GM21619 (cell line): Measurements from ENCODE around the gene ARHGAP22.

Experiments used
- ATAC-seq: cut with Tn5 transposase; IDR thresholded peaks from one replicate; pipeline ENCODE4 v1.9.1; 2021; ENCODE audit not compliant: unreplicated experiment

The ARHGAP22 gene

GRCh38 chr10:48517482-48517881 is 87.4 kb downstream of the ARHGAP22 start:
- ATAC-seq = no peak

- ATAC-seq = no peak
These were observed 88.0 kb downstream of the ARHGAP22 start for GRCh38 chr10:48516911-48517310.

DNA sequence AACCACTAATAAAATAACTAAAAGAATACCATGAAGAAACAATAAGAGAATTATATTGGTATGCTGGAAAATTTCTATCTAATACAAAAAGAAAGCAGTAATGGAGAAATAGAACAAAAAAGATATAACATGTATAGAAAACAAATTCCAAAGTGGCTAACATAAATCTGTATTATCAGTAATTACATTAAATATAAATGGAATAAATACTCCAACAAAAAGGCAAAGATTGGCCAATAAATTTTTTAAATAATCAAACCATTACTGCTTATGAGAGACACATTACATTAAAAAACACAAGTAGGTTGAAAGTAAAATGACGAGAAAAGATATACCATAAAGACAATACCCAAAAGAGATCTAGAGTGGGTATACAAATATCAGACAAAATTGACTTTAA is 90.0 kb downstream of the ARHGAP22 start:
- no peak for ATAC-seq

DNA sequence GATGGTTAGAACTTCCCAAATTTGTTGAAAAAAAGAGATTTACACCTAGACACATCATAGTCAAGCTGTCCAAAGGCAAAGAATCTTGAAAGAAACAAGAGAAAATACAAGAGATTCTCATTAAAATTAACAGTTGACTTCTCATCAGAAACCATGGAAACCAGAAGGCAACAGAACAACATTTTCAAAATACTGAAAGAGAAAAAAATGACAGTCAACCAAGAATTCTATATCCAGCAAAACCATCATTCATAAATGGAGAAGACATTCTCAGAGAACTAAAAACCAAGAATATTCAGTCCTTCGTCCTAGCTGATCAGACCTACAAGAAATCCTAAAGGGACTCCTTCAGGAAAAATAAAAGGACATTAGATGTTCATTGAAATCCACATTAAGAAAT is 90.6 kb downstream of the ARHGAP22 start:
- no peak for ATAC-seq

DNA sequence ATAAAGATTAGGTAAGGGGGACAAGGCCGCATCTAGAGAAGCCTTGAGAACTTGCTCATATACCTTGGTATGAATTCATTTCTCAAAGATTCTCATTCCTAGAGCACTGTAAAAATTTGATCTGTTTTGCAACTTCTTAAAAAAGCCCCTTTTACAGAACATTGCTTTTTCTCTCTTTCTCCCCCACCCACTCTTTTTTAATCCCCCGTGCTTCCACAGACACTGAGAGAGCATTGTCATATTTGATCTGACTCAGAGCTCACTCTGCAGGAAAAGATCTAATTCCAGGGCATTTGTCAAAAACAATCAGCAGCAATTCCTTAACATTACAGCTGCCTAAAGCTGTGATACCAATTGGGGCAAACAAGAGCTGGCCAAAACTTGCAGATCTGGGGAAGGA is 92.0 kb downstream of the ARHGAP22 start:
- no peak for ATAC-seq

DNA sequence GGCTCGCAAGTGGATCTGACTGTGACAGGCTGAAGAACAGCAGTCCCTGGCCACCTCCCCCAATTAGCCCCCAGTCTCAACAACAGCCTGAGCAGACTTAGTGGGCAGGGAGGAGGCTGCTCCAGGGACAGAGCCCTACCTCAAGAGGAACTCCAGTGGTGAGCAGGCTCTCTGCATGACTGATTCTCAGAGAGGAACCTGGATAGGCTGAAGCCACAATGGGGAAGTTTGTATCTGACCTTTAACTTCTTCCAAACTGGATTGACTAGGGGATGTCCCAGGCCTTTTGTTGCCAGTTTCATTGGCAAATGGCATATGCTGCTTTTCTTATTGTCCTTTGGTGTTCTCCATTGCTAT is 93.0 kb downstream of the ARHGAP22 start:
- no peak for ATAC-seq

- no peak for ATAC-seq
These were observed 93.6 kb downstream of the ARHGAP22 start for GRCh38 chr10:48511066-48511874.

- no peak for ATAC-seq
These were observed 94.7 kb downstream of the ARHGAP22 start for GRCh38 chr10:48509974-48510692.

DNA sequence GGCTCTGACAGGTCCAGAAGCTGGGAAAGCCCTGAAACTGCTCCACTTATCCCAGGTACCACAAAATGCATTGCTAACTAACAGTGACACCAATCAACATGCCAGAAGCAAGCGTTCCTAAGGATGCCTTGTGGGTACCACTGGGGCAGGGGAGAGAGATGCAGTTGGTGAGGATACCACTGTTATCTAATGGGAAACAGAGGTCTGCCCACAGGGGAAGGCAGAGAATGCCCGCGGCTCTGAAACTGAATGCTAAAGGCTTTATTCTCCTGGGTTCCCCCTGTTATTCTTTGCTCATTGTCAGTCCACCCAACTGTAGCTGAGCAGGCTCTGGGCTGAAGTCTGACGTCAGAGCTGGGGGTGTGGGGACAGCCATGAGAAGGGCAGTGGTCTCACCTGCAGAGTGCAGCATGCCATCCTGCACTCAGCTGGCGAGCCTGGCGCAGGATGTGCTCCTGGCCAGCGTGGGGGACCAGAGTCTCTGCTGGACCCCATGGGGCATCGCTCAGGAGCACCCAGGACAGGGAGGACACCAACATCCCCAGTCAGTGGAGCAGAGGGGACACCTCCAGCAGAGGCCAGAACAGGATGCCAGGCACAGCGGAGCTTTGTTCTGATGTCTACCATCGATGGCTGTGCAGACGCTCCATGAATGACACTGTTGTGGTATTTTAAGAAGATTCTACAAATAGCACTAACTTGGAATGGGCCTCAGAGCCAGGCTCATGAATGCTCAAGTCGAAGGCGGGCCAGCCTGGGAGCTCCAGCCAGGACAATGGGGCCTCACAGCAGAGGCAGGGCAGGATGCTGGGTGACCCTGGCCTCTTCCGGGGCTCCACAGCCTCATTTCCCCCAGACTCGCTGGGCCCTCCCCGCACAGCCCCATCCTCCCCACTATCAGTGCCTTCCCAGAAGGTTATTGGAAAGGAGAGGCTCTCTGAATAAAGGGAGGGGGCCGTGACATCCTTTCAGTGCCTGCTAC is 95.8 kb downstream of the ARHGAP22 start:
- ATAC-seq = no peak

DNA sequence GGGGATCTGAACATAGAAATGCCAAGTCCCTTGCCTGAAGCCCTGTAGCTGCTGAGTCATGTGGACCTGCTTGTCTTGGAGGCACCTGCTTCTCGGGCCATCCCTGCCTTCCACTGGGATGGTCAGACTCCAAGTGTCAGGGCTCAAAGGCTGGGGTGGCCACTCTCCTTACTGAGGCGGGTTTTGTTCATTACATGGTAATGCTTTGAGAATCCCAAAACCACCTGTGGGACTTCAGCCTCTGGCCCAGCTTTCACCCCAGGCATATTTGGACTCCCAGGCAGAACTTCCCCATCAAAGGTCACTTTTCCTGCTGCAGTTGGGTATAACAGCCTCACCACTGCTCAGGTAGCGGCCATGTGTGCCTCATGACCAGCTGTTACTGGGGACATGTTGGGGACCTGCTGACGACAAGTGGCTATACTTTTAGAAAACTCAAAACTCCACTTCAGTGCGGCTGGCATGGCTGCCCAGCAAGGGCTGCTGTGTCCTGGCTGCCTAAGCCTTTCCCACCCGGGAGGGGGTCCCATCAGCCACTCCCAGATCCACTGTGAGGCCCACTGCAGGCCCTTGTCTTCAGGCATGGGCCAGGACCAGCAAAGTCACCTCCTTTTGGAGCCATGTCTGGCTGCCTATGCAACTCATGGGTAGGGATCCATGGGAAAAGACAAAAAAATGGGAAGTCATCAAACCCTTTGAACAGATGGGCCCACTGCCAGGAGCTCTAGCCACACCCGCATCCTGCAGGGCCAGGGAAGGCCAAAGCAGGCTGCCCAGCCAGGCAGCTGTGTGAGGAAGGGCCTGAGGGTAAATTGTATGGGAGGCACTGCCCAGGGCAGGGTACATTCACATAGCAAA is 96.7 kb downstream of the ARHGAP22 start:
- ATAC-seq = no peak

DNA sequence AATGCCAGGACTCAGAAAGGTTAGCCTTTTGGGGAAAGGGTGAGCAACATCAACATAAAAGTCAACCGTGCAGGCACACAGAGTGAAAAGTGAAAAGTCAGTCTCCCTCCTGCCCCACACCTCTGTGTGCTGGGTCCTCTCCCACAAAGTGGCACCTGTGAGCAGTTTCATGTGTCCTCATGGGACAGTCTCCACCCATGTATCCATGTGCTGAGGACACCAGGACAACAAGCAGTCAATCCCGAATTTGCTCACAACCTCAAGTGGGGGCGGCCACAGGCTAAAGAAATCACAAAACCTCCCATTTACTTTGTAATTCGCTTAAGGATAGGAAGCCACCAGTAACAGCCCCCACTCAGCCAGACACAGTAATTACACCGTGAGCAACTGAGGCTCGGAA is 97.4 kb downstream of the ARHGAP22 start:
- no peak for ATAC-seq

DNA sequence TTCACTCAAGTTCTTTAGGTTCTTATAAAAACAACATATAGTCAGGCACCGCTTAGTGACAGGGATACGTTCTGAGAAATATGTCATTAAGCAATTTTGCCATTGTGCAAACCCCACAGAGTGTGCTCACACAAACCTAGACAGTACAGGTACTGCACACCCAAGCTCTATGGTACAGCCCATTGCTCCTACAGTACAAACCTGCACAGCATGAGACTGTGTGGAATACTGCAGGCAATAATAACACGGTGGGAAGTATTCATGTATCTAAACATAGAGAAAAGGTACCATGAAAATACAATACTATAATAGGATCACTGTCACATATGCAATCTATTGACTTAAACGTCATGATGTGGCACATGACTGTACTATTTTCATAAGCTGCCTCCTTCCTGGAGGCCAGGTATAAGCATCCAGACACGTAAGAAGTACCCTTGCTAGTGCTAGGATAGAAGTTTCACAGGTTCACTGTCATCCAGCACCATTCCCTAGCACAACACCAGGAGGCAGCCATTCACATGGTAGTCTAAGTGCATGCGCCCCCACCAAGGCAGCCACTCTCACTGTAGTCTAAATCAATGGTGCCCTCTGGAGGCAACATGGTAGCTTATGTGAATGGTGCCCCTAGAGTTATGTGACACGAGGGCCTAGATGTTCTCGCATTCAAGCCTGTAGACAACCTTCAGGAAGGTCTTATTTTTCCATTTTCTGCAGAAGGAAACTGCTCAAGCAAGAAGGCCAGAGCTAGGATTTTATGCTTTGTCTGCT is 98.5 kb downstream of the ARHGAP22 start:
- no peak for ATAC-seq

- ATAC-seq = no peak
These were observed 99.3 kb downstream of the ARHGAP22 start for GRCh38 chr10:48505394-48506112.

- ATAC-seq = no peak
These were observed 100.6 kb downstream of the ARHGAP22 start for GRCh38 chr10:48504141-48504885.

DNA sequence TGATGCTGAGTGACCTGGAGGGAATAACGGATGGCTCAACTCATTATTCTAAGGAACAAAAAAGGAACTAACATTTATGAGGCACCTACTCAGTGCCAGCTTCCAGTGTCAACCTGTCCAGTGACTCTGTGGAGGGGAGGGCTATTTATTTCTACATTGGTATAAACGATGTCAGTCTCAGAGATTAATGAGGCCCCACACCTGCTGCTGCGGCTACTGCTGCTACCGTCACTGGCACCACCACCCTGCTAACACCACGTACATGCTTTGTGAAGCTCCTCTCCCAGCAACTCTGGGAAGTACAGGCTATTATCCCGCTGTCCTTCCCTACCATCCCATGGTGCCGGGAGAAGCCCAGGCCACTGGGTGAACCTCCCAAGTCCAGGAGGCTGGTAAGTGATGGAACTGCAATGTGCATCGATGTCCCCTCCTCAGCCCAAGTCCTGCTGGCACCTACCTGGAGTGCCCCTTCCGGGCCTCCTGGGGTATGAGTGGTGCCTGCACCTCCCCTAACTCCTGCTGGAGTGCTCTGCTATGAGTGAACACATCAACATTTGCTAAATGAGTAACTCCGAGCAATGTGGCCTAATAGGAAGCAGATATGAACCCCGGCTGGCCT is 101.5 kb downstream of the ARHGAP22 start:
- no peak for ATAC-seq

DNA sequence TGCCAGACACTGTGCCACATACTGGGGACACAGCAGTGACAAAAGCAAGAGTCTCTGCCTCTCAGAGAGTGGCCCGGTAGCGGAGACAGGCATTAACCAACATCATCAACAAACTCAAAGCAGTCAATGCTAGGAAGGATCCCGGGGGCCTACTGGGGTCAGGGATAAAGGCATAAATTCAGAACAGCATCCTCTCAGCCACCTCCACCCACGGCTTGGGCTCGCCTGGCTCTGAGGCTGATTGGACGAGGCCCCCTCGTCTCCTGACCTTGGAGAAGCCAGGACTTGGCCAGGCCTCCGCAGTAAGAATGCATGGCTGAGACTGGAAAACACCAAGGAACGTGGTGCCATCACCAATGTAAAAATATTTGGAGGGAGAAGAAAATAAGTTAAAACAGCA is 102.1 kb downstream of the ARHGAP22 start:
- no peak for ATAC-seq

- no peak for ATAC-seq
These were observed 102.8 kb downstream of the ARHGAP22 start for GRCh38 chr10:48501787-48502771.
